HG03442 (cell line): Measurements from ENCODE around the gene NPAS3.

Experiments
- ATAC-seq: cut with Tn5 transposase; IDR thresholded peaks from one replicate; pipeline ENCODE4 v1.9.1; 2021; ENCODE audit warnings: mild to moderate bottlenecking, moderate library complexity; ENCODE audit not compliant: unreplicated experiment

The NPAS3 gene

GRCh38 chr14:32938719-32939253, at the start of gene NPAS3:
Gene NPAS3 (plus strand): TSS chr14:32938879.
- ATAC-seq: peak; percentile 34

GRCh38 chr14:32896979-32897697, 41.5 kb upstream of the NPAS3 start:
- no peak for ATAC-seq

GRCh38 chr14:32897698-32898064, 41.0 kb upstream of the NPAS3 start:
- no peak for ATAC-seq

- ATAC-seq: no peak
Measured at GRCh38 chr14:32898876-32899275, 39.8 kb upstream of the NPAS3 start.

- ATAC-seq: no peak
Measured at GRCh38 chr14:32900547-32900946, 38.1 kb upstream of the NPAS3 start.

GRCh38 chr14:32905013-32905412, 33.7 kb upstream of the NPAS3 start:
- ATAC-seq: no peak

GRCh38 chr14:32906672-32907071, 32.0 kb upstream of the NPAS3 start:
- no peak for ATAC-seq

GRCh38 chr14:32908196-32909084, 30.2 kb upstream of the NPAS3 start:
- no peak for ATAC-seq

- no peak for ATAC-seq
Measured at GRCh38 chr14:32913725-32914124, 25.0 kb upstream of the NPAS3 start.

GRCh38 chr14:32914391-32914790, 24.3 kb upstream of the NPAS3 start:
- no peak for ATAC-seq

GRCh38 chr14:32920696-32921276, 17.9 kb upstream of the NPAS3 start:
- ATAC-seq: no peak

GRCh38 chr14:32925439-32925838, 13.2 kb upstream of the NPAS3 start:
- no peak for ATAC-seq

GRCh38 chr14:32932302-32932913, 6.3 kb upstream of the NPAS3 start:
- no peak for ATAC-seq

GRCh38 chr14:32932914-32933628, 5.6 kb upstream of the NPAS3 start:
- ATAC-seq: no peak

GRCh38 chr14:32933629-32934072, 5.0 kb upstream of the NPAS3 start:
- ATAC-seq: no peak

- ATAC-seq: no peak
Measured at GRCh38 chr14:32934073-32934880, 4.4 kb upstream of the NPAS3 start.

- ATAC-seq: no peak
Measured at GRCh38 chr14:32934881-32935633, 3.6 kb upstream of the NPAS3 start.

- peak; percentile 41 for ATAC-seq
Measured at GRCh38 chr14:32939254-32940065, 781 bp downstream of the NPAS3 start.
